Measurements from ENCODE around the gene GRAMD1A.

DNA sequence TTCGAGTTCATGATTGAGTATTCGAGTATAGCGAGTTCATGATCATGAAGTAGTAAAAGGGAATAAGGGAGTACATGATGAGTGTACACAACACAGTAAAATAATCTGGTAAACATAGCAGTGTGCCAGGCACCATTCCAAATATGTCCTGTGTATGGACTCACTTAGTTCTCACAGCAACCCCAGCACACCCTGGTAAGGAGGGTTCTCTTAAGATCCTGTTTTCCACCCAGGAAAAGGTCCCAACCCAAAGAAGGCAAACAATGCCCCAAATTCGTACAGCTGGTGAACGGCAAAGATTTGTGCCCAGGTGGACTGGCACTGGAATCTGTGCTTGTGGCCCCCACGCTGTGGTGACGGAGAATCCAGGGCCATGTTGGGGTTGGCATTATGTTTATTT lies 62.8 kb downstream of the GRAMD1A start:
- TF ChIP-seq POLR2AphosphoS5 (IDR thresholded peaks at IDR 0.05) = no peak
- TF ChIP-seq, protein P1, sequence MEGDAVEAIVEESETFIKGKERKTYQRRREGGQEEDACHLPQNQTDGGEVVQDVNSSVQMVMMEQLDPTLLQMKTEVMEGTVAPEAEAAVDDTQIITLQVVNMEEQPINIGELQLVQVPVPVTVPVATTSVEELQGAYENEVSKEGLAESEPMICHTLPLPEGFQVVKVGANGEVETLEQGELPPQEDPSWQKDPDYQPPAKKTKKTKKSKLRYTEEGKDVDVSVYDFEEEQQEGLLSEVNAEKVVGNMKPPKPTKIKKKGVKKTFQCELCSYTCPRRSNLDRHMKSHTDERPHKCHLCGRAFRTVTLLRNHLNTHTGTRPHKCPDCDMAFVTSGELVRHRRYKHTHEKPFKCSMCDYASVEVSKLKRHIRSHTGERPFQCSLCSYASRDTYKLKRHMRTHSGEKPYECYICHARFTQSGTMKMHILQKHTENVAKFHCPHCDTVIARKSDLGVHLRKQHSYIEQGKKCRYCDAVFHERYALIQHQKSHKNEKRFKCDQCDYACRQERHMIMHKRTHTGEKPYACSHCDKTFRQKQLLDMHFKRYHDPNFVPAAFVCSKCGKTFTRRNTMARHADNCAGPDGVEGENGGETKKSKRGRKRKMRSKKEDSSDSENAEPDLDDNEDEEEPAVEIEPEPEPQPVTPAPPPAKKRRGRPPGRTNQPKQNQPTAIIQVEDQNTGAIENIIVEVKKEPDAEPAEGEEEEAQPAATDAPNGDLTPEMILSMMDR (IDR thresholded peaks at IDR 0.05) = no peak
- no peak for TF ChIP-seq POLR2A (IDR thresholded peaks at IDR 0.05)

Data from transverse colon (tissue), 4 donors.